Colonic mucosa (tissue), 4 donors: Measurements from ENCODE around the gene TRAPPC11. TPM values are rescaled to one million over a fixed set of nuclear protein-coding genes. Genes with fewer than 3 reads are reported as not detected.

Experiments
- DNase-seq: peaks from one replicate; pipeline ENCODE4 v3.0.0-alpha.2; 2020
- H3K27ac ChIP-seq: fragments of 200-600 bp; one replicate; pipeline ENCODE4 v1.8.0; 2021
- H3K27me3 ChIP-seq: fragments of 200-600 bp; one replicate; pipeline ENCODE4 v1.8.0; 2021
- H3K36me3 ChIP-seq: fragments of 200-600 bp; one replicate; pipeline ENCODE4 v1.8.0; 2021
- H3K4me1 ChIP-seq: fragments of 200-600 bp; one replicate; pipeline ENCODE4 v1.8.0; 2021; ENCODE audit warnings: mild to moderate bottlenecking
- H3K4me3 ChIP-seq: fragments of 200-600 bp; one replicate; pipeline ENCODE4 v1.8.0; 2021
- H3K9ac ChIP-seq, 2 donors: one replicate each; pipeline ENCODE4 v1.7.0; 2013; ENCODE audit warnings: control low read depth in 2 of 2, low read depth in 2 of 2, low read length in 2 of 2
- H3K9me3 ChIP-seq: fragments of 200-600 bp; one replicate; pipeline ENCODE4 v1.8.0; 2021
- CTCF ChIP-seq: fragments of 200-600 bp; IDR thresholded peaks from one replicate; pipeline ENCODE4 v1.8.0; 2022; ENCODE audit warnings: antibody characterized with exemption, mild to moderate bottlenecking
- intact Hi-C: fragments of 100-400 bp; cut with DNase I; formaldehyde crosslinking; loops from one replicate; pipeline ENCODE4 v1.14.1; 2022
- total RNA-seq, 2 donors: library from RNA; stranded (reverse); fragmentation: NEBNext Ultra II Directional in 1 of 2; extraction: Animal tissue kit (Norgen Biotek cat#: 25700) in 1 of 2; gene quantifications; one replicate each; pipeline ENCODE4 v1.2.1, GENCODE V29; 2021
- donor health status: healthy.
- donor health status: DM: no; HTN: no; CAD: no.
- donor health status: DM: no; HTN: no; CAD: no.

Gene TRAPPC11
- total RNA-seq, 2 donors from 2014 or later, result 25.2 to 29.2 TPM

- intact Hi-C loops, result no loop called here
- Histone ChIP-seq H3K9ac (no peak overlapping the region), H3K27me3 (no peaks in the 10 kb centered on the region), H3K4me3 (no peak overlapping the region), H3K4me1 (no peaks in the 10 kb centered on the region), H3K27ac (no peak overlapping the region), H3K9me3 (no peaks in the 10 kb centered on the region), H3K36me3 (peaks cover 10% of the 10 kb centered on the region)
- no peak for DNase-seq
- TF ChIP-seq CTCF, result no peak
Observed at GRCh38 chr4:183698909-183699308, 39.8 kb downstream of the TRAPPC11 start.

- Histone ChIP-seq H3K36me3 (peaks cover 10% of the 10 kb centered on the region), H3K27me3 (no peaks in the 10 kb centered on the region), H3K27ac (no peak overlapping the region), H3K4me1 (no peaks in the 10 kb centered on the region), H3K4me3 (no peak overlapping the region), H3K9me3 (no peaks in the 10 kb centered on the region), H3K9ac (no peak overlapping the region)
- no peak for TF ChIP-seq CTCF
- DNase-seq, result no peak
- intact Hi-C loops, result no loop called here
Observed at GRCh38 chr4:183700407-183700806, 41.3 kb downstream of the TRAPPC11 start.

- no peak for TF ChIP-seq CTCF
- intact Hi-C loops, result no loop called here
- H3K4me1 ChIP-seq, result no peaks in the 10 kb centered on the region
- H3K27ac ChIP-seq, result no peak overlapping the region
- no peak for DNase-seq
- no peaks in the 10 kb centered on the region for H3K9me3 ChIP-seq
- no peak overlapping the region for H3K4me3 ChIP-seq
- H3K9ac ChIP-seq, result no peak overlapping the region
- H3K27me3 ChIP-seq, result no peaks in the 10 kb centered on the region
- peaks cover 10% of the 10 kb centered on the region for H3K36me3 ChIP-seq
Observed at GRCh38 chr4:183702492-183702891, 43.4 kb downstream of the TRAPPC11 start.

- Histone ChIP-seq H3K4me3 (no peak overlapping the region), H3K27me3 (no peaks in the 10 kb centered on the region), H3K4me1 (no peaks in the 10 kb centered on the region), H3K27ac (no peak overlapping the region), H3K9ac (no peak overlapping the region), H3K9me3 (no peaks in the 10 kb centered on the region), H3K36me3 (no peaks in the 10 kb centered on the region)
- DNase-seq, result no peak
- intact Hi-C loops, result no loop called here
- no peak for TF ChIP-seq CTCF
Observed at GRCh38 chr4:183714626-183715025, 55.5 kb downstream of the TRAPPC11 start.

GRCh38 chr4:183716302-183716701 is 57.2 kb downstream of the TRAPPC11 start:
- TF ChIP-seq CTCF, result no peak
- intact Hi-C loops, result no loop called here
- Histone ChIP-seq H3K9me3 (no peaks in the 10 kb centered on the region), H3K27me3 (no peaks in the 10 kb centered on the region), H3K27ac (no peak overlapping the region), H3K9ac (no peak overlapping the region), H3K4me3 (no peak overlapping the region), H3K4me1 (no peaks in the 10 kb centered on the region), H3K36me3 (no peaks in the 10 kb centered on the region)
- no peak for DNase-seq

GRCh38 chr4:183718876-183719275 is 59.8 kb downstream of the TRAPPC11 start:
- no peak for TF ChIP-seq CTCF
- intact Hi-C loops, result no loop called here

More at GRCh38 chr4:183718876-183719275, 59.8 kb downstream of the TRAPPC11 start:
- H3K9me3 ChIP-seq, result no peaks in the 10 kb centered on the region
- H3K4me3 ChIP-seq, result no peak overlapping the region
- no peaks in the 10 kb centered on the region for H3K36me3 ChIP-seq
- no peak for DNase-seq
- no peak overlapping the region for H3K27ac ChIP-seq
- no peak overlapping the region for H3K9ac ChIP-seq
- H3K4me1 ChIP-seq, result no peaks in the 10 kb centered on the region
- H3K27me3 ChIP-seq, result no peaks in the 10 kb centered on the region
